MG63 (cell line): ENCODE results near the gene FBXL15. TPM values are rescaled to one million over a fixed set of nuclear protein-coding genes. Genes with fewer than 3 reads are reported as not detected.
A peak's percentile ranks its signal among the peaks of the same experiment; 100 is the strongest.

ENCODE experiments used
- DNase-seq: peaks from one replicate; pipeline ENCODE4 v3.0.0-alpha.2; 2020
- H3K27me3 ChIP-seq: fragments of 250-450 bp; sonication (Bioruptor Pico); 2 replicates; pipeline ENCODE4 v1.5.1; 2020; ENCODE audit warnings: mild to moderate bottlenecking, moderate library complexity
- H3K36me3 ChIP-seq: fragments of 250-450 bp; sonication (Bioruptor Pico); 2 replicates; pipeline ENCODE4 v1.5.1; 2020; ENCODE audit warnings: mild to moderate bottlenecking, moderate library complexity
- H3K4me3 ChIP-seq: fragments of 250-450 bp; sonication (Bioruptor Pico); 2 replicates; pipeline ENCODE4 v1.5.1; 2020; ENCODE audit warnings: mild to moderate bottlenecking, moderate library complexity
- H3K9me3 ChIP-seq: fragments of 250-450 bp; sonication (Bioruptor Pico); 2 replicates; pipeline ENCODE4 v1.5.1; 2020; ENCODE audit warnings: mild to moderate bottlenecking, moderate library complexity
- total RNA-seq: library from RNA; depleted of rRNA; stranded (reverse); fragments of >200 nt; shearing (Covaris generic); gene quantifications from 2 replicates; pipeline ENCODE4 v1.2.3, GENCODE V29; 2014; ENCODE audit warnings: low replicate concordance; rRNA removed

The FBXL15 gene
- total RNA-seq, 1 experiment from 2014 or later: 10.7 TPM

DNA sequence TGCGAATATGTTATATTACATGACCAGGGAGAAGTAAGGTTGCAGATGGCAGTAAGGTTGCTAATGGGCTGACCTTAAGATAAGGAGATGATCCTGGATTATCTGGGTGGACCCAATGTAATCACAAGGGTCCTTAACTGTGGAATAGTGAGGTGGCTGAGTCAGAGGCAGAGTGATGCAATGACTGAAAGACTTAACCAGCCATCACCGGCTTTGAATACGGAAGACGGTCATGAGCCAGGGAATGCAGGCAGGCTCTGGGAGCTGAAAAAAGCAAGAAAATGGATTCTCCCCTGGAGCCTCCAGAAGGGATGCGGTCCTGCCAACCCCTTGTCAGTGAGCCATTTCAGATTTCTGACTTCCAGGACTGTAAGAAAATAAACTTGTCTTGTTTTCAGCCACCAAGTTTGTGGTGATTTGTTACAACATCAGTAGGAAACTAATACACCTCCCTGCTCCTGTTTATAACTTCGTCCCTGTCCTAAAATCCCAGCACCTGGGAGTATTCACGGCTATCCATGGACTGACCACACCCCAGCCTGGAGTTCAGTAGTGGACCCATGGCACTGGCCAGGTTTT is 35.3 kb downstream of the FBXL15 start:
- Histone ChIP-seq H3K36me3 (peaks cover 2% of the 10 kb centered on the region; the same call in 1 of the 2 replicates), H3K27me3 (no peaks in the 10 kb centered on the region), H3K4me3 (no peak overlapping the region), H3K9me3 (no peaks in the 10 kb centered on the region)
- no peak for DNase-seq

DNA sequence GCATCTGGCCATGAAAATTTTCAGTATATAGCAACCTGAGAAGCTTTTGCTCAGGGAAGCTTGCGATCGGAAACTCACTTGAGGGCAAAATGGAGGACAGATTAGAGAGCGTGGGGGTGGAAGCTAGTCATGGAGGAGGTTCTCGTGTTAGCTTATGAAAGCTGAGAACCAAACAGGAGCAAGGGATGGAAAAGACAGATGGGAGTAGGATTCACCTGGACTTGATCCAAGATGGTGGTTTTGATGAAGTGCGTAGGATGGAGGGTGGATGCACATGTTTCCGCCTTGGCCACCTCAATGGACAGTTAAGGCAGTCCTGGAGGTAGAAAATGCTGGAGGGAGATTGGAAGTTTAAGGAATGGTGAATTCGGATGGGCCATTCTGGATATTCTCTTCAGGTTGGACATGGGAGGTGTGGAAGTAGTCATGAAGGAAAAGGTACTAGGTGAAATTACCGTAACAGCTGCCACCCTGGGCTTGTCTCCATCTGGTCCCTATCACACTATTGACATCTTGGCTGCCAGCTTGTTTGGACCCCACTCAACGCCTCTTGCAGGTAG is 37.0 kb downstream of the FBXL15 start:
- no peaks in the 10 kb centered on the region for H3K9me3 ChIP-seq
- H3K27me3 ChIP-seq: no peaks in the 10 kb centered on the region
- H3K36me3 ChIP-seq: 0 out of 2 replicates have a peak, but pooled peaks cover under 1% of the 10 kb centered on the region
- DNase-seq: no peak
- H3K4me3 ChIP-seq: no peak overlapping the region

DNA sequence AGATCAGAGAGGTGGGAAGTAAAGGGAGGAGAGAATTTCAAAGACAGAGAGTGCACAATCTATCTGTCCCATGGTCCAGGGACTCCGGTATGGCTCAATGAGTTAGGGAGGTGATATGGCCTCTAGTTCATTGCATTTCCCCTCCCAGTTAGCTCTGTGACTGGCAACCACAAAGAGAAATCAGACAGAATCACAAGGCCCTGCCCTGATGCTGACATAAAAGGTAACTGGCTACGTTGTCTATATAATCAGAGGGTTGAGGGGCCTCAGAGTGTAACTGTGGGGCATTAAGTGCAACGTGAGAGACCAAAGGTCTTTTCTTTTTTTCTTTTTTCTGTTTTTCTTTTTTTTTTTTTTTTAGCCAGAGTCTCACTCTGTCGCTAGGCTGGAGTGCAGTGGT is 38.0 kb downstream of the FBXL15 start:
- no peak overlapping the region for H3K4me3 ChIP-seq
- H3K9me3 ChIP-seq: no peaks in the 10 kb centered on the region
- no peaks in the 10 kb centered on the region for H3K27me3 ChIP-seq
- H3K36me3 ChIP-seq: no peaks in the 10 kb centered on the region
- no peak for DNase-seq

DNA sequence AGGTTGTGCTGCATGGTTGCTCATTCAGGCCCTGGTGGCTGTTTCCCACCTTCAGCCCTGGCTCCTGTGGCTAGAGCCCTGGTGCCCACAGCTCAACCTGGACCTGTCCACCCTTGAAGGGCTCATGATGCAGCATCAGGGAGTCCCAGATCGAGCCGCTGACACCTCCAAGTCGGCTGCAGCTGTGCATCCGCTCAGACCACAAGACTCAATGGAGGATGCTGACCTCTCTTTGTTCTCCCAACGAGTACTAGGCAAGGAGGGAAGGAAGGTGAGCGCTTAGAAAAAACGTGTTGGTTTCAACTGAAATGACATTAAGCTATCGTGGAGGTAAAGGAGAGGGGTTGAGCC is 40.2 kb downstream of the FBXL15 start:
- no peaks in the 10 kb centered on the region for H3K9me3 ChIP-seq
- peak overlapping the region; percentile 30 for H3K4me3 ChIP-seq

DNA sequence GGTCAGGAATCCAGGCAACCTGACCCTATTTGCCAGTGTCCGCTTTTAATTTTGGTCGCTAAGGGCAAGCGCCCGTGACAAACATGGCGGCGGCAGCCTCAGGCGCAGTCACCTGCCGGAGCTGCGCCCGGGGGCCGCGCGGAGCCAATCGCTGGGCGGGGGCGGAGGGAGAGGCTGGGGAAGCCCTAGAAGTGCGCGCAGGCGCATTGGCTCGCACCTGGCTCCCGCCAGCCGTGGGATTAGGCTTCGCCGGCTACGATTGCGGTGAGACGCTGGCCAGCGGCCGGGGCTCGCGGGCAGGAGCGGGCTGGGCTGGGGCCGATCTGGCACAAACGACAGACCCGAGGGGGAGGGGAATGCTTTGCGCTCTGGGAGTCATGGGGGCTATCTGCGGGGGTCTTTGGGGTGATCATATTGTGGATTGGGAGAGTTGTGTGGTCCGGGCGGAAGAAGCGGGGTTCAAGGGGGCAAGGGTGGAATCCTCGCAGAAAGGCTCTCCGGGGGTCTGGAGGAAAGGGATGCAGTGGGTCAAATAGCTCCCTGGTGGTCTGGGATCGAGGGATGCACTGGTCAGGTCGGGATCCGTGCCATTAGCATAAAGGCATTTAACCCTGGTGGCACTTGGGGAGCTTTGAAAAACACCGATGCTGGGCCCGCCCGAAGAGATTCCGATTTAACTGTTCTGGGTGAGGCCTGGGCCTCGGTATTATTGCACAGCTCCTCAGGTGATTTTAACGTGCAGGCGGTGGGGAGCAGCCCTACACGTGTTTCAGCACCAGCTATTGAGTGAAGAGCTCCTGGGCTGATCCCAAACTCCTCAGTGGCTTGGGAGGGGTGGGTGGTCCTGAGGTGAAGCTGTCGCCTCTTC is 40.8 kb downstream of the FBXL15 start:
- peak; percentile 81 for DNase-seq
- H3K27me3 ChIP-seq: no peaks in the 10 kb centered on the region
- no peaks in the 10 kb centered on the region for H3K9me3 ChIP-seq
- no peaks in the 10 kb centered on the region for H3K36me3 ChIP-seq
- H3K4me3 ChIP-seq: peak overlapping the region; percentile 30

More for the DNA sequence above, 40.2 kb downstream of the FBXL15 start:
- H3K36me3 ChIP-seq: no peaks in the 10 kb centered on the region
- no peaks in the 10 kb centered on the region for H3K27me3 ChIP-seq
- no peak for DNase-seq

DNA sequence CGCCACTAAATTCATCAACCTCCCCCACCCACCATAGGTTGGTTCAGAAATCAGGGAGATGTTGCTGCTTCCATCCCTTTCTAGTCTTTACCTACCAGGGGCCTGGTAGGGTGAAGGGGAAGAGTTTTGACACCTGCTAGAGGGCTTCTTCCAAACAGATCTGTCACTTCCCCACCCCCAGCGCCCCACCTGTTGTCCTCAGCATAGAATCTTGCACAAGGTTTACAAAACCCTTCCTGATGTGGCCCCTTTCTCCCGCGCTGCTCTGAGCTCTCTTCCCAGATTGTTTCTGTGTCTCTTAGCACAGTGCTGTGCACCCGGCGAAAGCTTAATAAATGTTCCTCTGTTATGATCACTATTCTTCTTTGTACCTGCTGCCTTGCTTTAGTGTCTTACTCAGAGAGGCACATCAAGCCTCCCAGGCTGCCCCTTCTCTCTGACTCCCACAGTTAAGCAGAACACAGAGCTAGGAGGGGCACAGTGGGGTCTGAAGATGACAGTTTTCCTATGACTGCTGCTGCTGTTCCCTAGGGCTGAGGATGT is 41.9 kb downstream of the FBXL15 start:
- no peak for DNase-seq
- H3K27me3 ChIP-seq: no peaks in the 10 kb centered on the region
- H3K36me3 ChIP-seq: no peaks in the 10 kb centered on the region
- H3K4me3 ChIP-seq: no peak overlapping the region
- H3K9me3 ChIP-seq: no peaks in the 10 kb centered on the region

DNA sequence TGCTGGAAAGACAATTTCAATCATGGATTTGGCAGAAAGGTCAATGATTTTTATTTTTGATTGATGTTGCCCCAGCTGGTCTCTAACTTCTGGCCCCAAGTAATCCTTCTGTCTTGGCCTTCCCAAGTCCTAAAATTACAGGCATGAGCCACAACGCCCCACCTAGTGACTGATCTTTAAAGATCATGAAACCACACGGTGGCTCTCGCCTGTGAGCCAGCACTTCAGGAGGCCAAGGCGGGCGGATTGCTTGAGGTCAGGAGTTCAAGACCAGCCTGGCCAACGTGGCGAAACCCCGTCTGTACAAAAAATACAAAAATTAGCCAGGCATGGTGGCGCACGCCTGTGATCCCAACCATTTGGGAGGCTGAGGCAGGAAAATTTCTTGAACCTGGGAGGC is 43.3 kb downstream of the FBXL15 start:
- no peaks in the 10 kb centered on the region for H3K27me3 ChIP-seq
- H3K4me3 ChIP-seq: no peak overlapping the region
- H3K9me3 ChIP-seq: no peaks in the 10 kb centered on the region
- DNase-seq: no peak
- H3K36me3 ChIP-seq: no peaks in the 10 kb centered on the region

DNA sequence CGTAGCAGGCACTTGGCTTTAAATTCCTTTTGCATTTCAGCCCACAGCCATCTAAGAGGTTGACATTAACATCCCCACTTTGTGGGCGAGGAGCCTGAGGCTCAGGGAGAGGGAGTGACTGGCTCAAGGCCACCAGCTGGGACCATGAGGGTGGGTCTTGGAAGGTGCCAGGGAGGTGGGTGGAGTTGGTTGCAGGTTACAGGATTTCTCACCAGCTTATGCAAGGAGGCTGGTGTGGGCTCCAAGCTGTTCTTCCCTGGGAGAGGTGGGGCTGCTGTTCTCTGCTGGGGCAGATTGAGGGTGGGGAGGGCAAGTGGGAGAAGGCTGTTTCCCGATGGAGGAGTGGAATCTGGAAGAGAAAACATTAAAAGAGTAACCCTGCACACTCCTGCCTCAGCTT is 44.8 kb downstream of the FBXL15 start:
- no peak for DNase-seq
- Histone ChIP-seq H3K27me3 (no peaks in the 10 kb centered on the region), H3K36me3 (no peaks in the 10 kb centered on the region), H3K9me3 (no peaks in the 10 kb centered on the region), H3K4me3 (no peak overlapping the region)

DNA sequence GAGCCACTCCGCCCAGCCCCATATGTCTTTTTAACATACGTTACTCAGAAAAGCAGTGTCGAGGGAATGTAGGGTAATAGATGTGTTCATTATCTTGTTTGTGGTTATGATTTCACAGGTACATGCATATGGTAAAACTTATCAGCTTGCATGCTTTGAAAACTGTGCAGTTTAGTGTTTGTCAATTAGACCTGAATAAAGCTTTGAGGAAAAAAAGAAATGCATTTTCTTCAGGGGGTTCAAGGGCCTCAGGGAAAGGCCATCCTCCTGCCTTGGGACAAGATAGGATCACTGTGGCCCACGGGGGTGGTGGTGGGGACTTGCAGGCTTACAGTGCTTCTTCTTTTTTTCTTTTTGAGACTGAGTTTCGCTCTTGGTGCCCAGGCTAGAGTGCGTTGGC is 46.7 kb downstream of the FBXL15 start:
- Histone ChIP-seq H3K36me3 (no peaks in the 10 kb centered on the region), H3K9me3 (no peaks in the 10 kb centered on the region), H3K27me3 (no peaks in the 10 kb centered on the region), H3K4me3 (no peak overlapping the region)
- DNase-seq: no peak

DNA sequence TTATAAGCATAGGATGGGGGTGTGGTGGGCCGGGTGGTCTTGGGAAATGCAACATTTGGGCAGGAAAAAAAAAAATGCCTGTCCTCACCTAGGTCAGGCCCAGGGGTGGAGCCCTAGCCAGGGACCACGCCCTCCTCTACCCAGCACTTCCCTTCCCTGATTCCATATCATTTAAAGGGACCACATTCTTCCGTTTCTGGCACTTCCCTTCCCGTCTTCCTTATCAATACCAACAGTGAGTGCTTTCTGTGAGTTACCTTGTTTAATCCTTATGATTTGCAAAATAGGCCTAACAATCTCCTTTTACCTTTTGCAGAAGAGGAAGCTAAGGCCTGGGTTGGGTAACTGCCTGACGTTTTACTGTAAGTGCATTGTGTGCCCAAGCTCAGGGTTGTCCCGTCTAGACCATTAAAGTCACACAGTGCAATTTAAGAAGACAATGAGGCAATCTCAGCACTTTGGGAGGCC is 47.4 kb downstream of the FBXL15 start:
- H3K27me3 ChIP-seq: no peaks in the 10 kb centered on the region
- no peak overlapping the region for H3K4me3 ChIP-seq
- no peaks in the 10 kb centered on the region for H3K36me3 ChIP-seq
- no peak for DNase-seq
- H3K9me3 ChIP-seq: no peaks in the 10 kb centered on the region

DNA sequence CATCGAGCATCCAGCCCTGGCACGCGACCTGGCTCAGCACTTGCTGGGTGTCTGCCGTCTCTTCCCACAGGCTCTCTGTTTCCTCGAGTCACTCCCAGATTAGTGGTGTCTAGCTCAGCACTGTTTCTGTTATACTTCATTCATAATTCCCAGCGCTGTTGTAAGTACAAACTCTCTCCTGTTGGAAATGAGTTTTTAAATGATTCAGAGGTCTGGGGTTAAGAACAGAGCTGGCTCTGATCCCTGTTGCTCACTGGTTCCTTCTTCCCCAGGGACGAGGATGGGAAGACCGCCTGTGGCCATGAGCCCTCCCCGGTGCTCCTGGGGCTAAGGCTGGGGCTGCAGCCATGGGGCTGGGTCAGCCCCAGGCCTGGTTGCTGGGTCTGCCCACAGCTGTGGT is 48.0 kb downstream of the FBXL15 start:
- DNase-seq: peak; percentile 65

DNA sequence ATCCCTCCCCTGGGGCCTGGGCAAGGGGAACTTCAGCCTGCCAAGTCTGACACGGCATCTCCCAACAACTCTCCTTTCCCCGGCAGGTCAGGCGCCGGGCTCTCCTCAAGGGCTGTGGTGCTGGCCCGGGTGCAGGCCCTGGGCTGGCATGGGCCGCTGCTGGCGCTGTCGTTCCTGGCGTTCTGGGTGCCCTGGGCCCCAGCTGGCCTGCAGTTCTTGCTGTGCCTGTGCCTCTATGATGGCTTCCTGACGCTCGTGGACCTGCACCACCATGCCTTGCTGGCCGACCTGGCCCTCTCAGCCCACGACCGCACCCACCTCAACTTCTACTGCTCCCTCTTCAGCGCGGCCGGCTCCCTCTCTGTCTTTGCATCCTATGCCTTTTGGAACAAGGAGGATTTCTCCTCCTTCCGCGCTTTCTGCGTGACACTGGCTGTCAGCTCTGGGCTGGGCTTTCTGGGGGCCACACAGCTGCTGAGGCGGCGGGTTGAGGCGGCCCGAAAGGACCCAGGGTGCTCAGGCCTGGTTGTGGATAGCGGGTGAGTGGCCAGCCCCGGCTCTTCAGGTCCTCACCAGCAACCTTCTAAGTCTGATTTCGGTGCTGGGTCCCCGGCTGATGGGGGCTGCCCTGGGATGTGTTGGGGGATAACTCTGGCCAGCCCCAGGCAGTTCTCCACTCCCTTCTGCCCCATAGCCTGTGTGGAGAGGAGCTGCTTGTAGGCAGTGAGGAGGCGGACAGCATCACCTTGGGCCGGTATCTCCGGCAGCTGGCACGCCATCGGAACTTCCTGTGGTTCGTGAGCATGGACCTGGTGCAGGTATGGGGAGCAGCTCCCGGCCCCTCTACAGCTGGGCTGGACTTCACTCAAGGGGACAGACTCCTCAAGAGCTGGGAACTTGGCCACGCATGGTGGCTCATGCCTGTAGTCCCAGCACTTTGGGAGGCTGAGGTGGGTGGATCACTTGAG is 50.2 kb downstream of the FBXL15 start:
- no peaks in the 10 kb centered on the region for H3K27me3 ChIP-seq
- no peak for DNase-seq

More for the DNA sequence above, 48.0 kb downstream of the FBXL15 start:
- H3K9me3 ChIP-seq: no peaks in the 10 kb centered on the region
- no peaks in the 10 kb centered on the region for H3K36me3 ChIP-seq
- no peaks in the 10 kb centered on the region for H3K27me3 ChIP-seq
- no peak overlapping the region for H3K4me3 ChIP-seq

More for the DNA sequence above, 50.2 kb downstream of the FBXL15 start:
- H3K9me3 ChIP-seq: no peaks in the 10 kb centered on the region
- no peaks in the 10 kb centered on the region for H3K36me3 ChIP-seq
- H3K4me3 ChIP-seq: no peak overlapping the region

Other genes with a start within 250 kb of the FBXL15 start
- gene ELOVL3, start 194.5 kb upstream of the FBXL15 start, total RNA-seq: 0.15 TPM in 1 of 2 replicates, not detected in the other
- not detected in 2 replicates for gene PITX3, start 179.3 kb upstream of the FBXL15 start, total RNA-seq
- 9.5 and 15.8 TPM in 2 replicates for gene GBF1, start 175.3 kb upstream of the FBXL15 start, total RNA-seq
- gene NFKB2, start 25.1 kb upstream of the FBXL15 start, total RNA-seq: 15.8 and 22.7 TPM in 2 replicates
- gene PSD, start 2.1 kb upstream of the FBXL15 start, total RNA-seq: not detected in 2 replicates
- gene CUEDC2, start 11.7 kb downstream of the FBXL15 start, total RNA-seq: 92.1 and 151 TPM in 2 replicates
- not detected in 2 replicates for gene C10orf95, start 30.7 kb downstream of the FBXL15 start, total RNA-seq
- 77.7 and 178 TPM in 2 replicates for gene ACTR1A, start 81.9 kb downstream of the FBXL15 start, total RNA-seq
- gene SUFU, start 83.1 kb downstream of the FBXL15 start, total RNA-seq: 2.0 and 9.4 TPM in 2 replicates
- gene TRIM8, start 223.6 kb downstream of the FBXL15 start, total RNA-seq: 27.8 and 40.9 TPM in 2 replicates